Colonic mucosa (tissue), 4 donors: ENCODE measurements around the gene FAM124A. TPM values are rescaled to one million over a fixed set of nuclear protein-coding genes. Genes with fewer than 3 reads are reported as not detected.

Experiments used
- DNase-seq: peaks from one replicate; pipeline ENCODE4 v3.0.0-alpha.2; 2020
- H3K27ac ChIP-seq: fragments of 200-600 bp; one replicate; pipeline ENCODE4 v1.8.0; 2021
- H3K27me3 ChIP-seq: fragments of 200-600 bp; one replicate; pipeline ENCODE4 v1.8.0; 2021
- H3K36me3 ChIP-seq: fragments of 200-600 bp; one replicate; pipeline ENCODE4 v1.8.0; 2021
- H3K4me1 ChIP-seq: fragments of 200-600 bp; one replicate; pipeline ENCODE4 v1.8.0; 2021; ENCODE audit warnings: mild to moderate bottlenecking
- H3K4me3 ChIP-seq: fragments of 200-600 bp; one replicate; pipeline ENCODE4 v1.8.0; 2021
- H3K9ac ChIP-seq, 2 donors: one replicate each; pipeline ENCODE4 v1.7.0; 2013; ENCODE audit warnings: control low read depth in 2 of 2, low read depth in 2 of 2, low read length in 2 of 2
- H3K9me3 ChIP-seq: fragments of 200-600 bp; one replicate; pipeline ENCODE4 v1.8.0; 2021
- intact Hi-C: fragments of 100-400 bp; cut with DNase I; formaldehyde crosslinking; loops from one replicate; pipeline ENCODE4 v1.14.1; 2022
- total RNA-seq, 2 donors: library from RNA; stranded (reverse); fragmentation: NEBNext Ultra II Directional in 1 of 2; extraction: Animal tissue kit (Norgen Biotek cat#: 25700) in 1 of 2; gene quantifications; one replicate each; pipeline ENCODE4 v1.2.1, GENCODE V29; 2021
- TF ChIP-seq, protein P1 (sequence below): fragments of 200-600 bp; IDR thresholded peaks from one replicate; pipeline ENCODE4 v1.8.0; 2022; ENCODE audit warnings: antibody characterized with exemption, mild to moderate bottlenecking
- donor health status: healthy.
- donor health status: DM: no; HTN: no; CAD: no.
- donor health status: DM: no; HTN: no; CAD: no.

FAM124A gene
- total RNA-seq, 2 donors from 2014 or later = 0.57 to 2.0 TPM

DNA sequence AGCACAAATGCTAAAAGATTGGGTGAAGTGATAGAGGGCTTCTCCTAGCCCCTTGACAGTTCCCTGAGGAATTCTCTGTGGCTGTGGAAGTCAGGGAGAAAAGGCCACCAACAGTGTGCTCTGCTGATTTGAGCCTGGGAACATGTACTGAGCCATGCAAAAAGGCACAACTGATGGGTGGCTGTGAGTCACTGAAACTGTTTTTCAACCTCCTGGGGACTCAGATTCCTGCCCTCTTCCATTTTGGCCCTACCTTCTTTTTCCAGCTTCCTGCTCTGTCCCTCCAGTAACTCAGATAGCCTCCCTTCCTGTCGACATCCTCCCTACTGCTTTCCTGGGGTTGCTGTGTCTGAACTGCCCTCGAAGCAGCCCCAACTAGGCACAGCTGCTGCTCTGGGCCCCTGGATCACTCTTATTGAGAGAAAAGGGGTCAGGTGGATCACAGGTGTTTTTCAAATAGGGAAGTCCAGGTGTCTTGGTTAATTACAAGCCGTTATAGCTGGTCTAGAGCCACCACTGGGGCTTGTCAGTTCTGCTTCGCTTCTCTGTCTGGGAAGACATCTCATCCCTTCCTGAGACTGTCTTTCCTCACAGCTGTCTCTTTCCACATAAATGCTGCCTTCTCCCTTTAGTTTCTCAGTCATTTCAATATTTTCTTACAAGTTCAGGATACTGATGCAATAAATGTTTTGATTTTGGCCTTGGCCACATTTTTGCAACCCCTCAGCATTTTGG lies 13.7 kb downstream of the FAM124A start:
- DNase-seq = no peak
- H3K9ac ChIP-seq = no peak overlapping the region
- intact Hi-C loops = no loop called here
- no peak overlapping the region for H3K27ac ChIP-seq
- no peaks in the 10 kb centered on the region for H3K4me1 ChIP-seq
- H3K9me3 ChIP-seq = no peaks in the 10 kb centered on the region
- TF ChIP-seq, protein P1, sequence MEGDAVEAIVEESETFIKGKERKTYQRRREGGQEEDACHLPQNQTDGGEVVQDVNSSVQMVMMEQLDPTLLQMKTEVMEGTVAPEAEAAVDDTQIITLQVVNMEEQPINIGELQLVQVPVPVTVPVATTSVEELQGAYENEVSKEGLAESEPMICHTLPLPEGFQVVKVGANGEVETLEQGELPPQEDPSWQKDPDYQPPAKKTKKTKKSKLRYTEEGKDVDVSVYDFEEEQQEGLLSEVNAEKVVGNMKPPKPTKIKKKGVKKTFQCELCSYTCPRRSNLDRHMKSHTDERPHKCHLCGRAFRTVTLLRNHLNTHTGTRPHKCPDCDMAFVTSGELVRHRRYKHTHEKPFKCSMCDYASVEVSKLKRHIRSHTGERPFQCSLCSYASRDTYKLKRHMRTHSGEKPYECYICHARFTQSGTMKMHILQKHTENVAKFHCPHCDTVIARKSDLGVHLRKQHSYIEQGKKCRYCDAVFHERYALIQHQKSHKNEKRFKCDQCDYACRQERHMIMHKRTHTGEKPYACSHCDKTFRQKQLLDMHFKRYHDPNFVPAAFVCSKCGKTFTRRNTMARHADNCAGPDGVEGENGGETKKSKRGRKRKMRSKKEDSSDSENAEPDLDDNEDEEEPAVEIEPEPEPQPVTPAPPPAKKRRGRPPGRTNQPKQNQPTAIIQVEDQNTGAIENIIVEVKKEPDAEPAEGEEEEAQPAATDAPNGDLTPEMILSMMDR = no peak
- H3K27me3 ChIP-seq = no peaks in the 10 kb centered on the region
- H3K4me3 ChIP-seq = no peak overlapping the region
- H3K36me3 ChIP-seq = no peaks in the 10 kb centered on the region

DNA sequence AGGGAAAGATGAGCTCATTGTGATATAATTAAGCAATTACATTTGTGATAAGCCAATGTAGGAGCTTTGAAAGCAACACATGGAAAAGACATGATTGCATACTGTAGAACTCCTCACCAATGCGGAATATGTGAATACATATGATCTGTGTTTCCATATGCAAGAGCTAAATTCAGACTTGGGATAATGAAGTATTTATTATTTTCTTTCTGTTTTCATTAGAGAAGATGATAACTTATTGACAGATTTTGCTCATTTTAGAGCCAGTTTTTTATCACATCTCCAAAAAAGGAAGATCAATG lies 14.2 kb downstream of the FAM124A start:
- H3K27me3 ChIP-seq = no peaks in the 10 kb centered on the region
- no peak overlapping the region for H3K27ac ChIP-seq
- no peaks in the 10 kb centered on the region for H3K36me3 ChIP-seq
- no peak overlapping the region for H3K9ac ChIP-seq
- no peak overlapping the region for H3K4me3 ChIP-seq
- H3K9me3 ChIP-seq = no peaks in the 10 kb centered on the region
- no peaks in the 10 kb centered on the region for H3K4me1 ChIP-seq
- DNase-seq = no peak
- TF ChIP-seq, protein P1 = no peak
- intact Hi-C loops = no loop called here

GRCh38 chr13:51237386-51237785 lies 15.2 kb downstream of the FAM124A start:
- no peaks in the 10 kb centered on the region for H3K27me3 ChIP-seq
- H3K36me3 ChIP-seq = no peaks in the 10 kb centered on the region
- H3K9ac ChIP-seq = no peak overlapping the region
- H3K4me3 ChIP-seq = no peak overlapping the region
- intact Hi-C loops = no loop called here
- TF ChIP-seq, protein P1 = no peak
- no peaks in the 10 kb centered on the region for H3K4me1 ChIP-seq
- H3K27ac ChIP-seq = no peak overlapping the region
- no peak for DNase-seq
- no peaks in the 10 kb centered on the region for H3K9me3 ChIP-seq

DNA sequence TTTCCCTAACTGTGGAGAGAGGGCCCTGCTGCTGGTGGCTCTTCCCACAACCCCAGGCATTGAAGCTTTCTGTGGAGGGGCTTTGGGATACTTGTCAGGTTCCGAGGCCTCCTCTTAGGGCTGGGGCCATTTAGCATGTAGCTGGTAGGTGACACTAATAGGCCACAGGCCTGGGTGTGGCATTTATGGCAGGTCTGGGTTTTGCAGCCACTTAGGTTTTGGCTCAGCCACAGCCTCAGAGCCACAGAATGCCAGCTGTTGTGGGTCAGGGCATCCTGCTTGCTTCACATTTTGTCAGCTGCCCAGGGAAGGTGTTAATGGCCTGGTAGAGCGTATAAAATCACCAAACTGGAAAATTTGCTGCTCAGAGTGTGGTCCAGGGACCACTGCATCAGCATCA lies 15.7 kb downstream of the FAM124A start:
- no peaks in the 10 kb centered on the region for H3K36me3 ChIP-seq
- H3K27me3 ChIP-seq = no peaks in the 10 kb centered on the region
- H3K27ac ChIP-seq = no peak overlapping the region
- DNase-seq = no peak
- H3K4me3 ChIP-seq = no peak overlapping the region
- H3K9me3 ChIP-seq = no peaks in the 10 kb centered on the region
- TF ChIP-seq, protein P1 = no peak
- H3K9ac ChIP-seq = no peak overlapping the region
- no peaks in the 10 kb centered on the region for H3K4me1 ChIP-seq
- intact Hi-C loops = no loop called here

GRCh38 chr13:51240178-51240577 lies 18.0 kb downstream of the FAM124A start:
- no peaks in the 10 kb centered on the region for H3K4me1 ChIP-seq
- no peak overlapping the region for H3K27ac ChIP-seq
- intact Hi-C loops = no loop called here
- H3K4me3 ChIP-seq = no peak overlapping the region
- no peaks in the 10 kb centered on the region for H3K27me3 ChIP-seq
- H3K9ac ChIP-seq = no peak overlapping the region
- H3K36me3 ChIP-seq = no peaks in the 10 kb centered on the region
- DNase-seq = no peak
- no peaks in the 10 kb centered on the region for H3K9me3 ChIP-seq
- TF ChIP-seq, protein P1 = no peak
